Endometrial microvascular endothelial cells (primary cell): Measurements from ENCODE around the gene EN1. TPM values are rescaled to one million over a fixed set of nuclear protein-coding genes. Genes with fewer than 3 reads are reported as not detected.

Experiments
- in situ Hi-C: cut with HindIII; loops from 2 replicates; pipeline ENCODE4 v1.10.0; 2017; ENCODE audit warnings: low sequenced_read_pairs, low pct_unique_long_range_greater_than_20kb; ENCODE audit errors: inconsistent ontology term
- total RNA-seq: library from RNA; depleted of rRNA; stranded (reverse); fragments of >200 nt; gene quantifications from one replicate; pipeline ENCODE4 v1.2.3, GENCODE V29; 2015; ENCODE audit errors: inconsistent ontology term

The EN1 gene
- total RNA-seq, 1 donor from 2014 or later, result not detected

- in situ Hi-C loops, result no loop called here
These were observed 13.6 kb downstream of the EN1 start for GRCh38 chr2:118833716-118834439.

- in situ Hi-C loops, result no loop called here
These were observed 14.4 kb downstream of the EN1 start for GRCh38 chr2:118832791-118833715.

GRCh38 chr2:118832071-118832790 is 15.2 kb downstream of the EN1 start:
- in situ Hi-C loops, result no loop called here

GRCh38 chr2:118830881-118831280 is 16.6 kb downstream of the EN1 start:
- in situ Hi-C loops, result no loop called here

GRCh38 chr2:118830118-118830517 is 17.3 kb downstream of the EN1 start:
- in situ Hi-C loops, result no loop called here

GRCh38 chr2:118826093-118826492 is 21.4 kb downstream of the EN1 start:
- in situ Hi-C loops, result no loop called here

GRCh38 chr2:118823633-118824032 is 23.8 kb downstream of the EN1 start:
- in situ Hi-C loops, result no loop called here

GRCh38 chr2:118822572-118822971 is 24.9 kb downstream of the EN1 start:
- in situ Hi-C loops, result no loop called here

- in situ Hi-C loops, result no loop called here
These were observed 25.4 kb downstream of the EN1 start for GRCh38 chr2:118822015-118822414.

- in situ Hi-C loops, result no loop called here
These were observed 30.0 kb downstream of the EN1 start for GRCh38 chr2:118817469-118817868.

- in situ Hi-C loops, result no loop called here
These were observed 30.8 kb downstream of the EN1 start for GRCh38 chr2:118816669-118817068.

- in situ Hi-C loops, result no loop called here
These were observed 31.7 kb downstream of the EN1 start for GRCh38 chr2:118815731-118816130.

- in situ Hi-C loops, result no loop called here
These were observed 32.1 kb downstream of the EN1 start for GRCh38 chr2:118815314-118815713.

GRCh38 chr2:118814368-118814767 is 33.1 kb downstream of the EN1 start:
- in situ Hi-C loops, result no loop called here

- in situ Hi-C loops, result no loop called here
These were observed 33.7 kb downstream of the EN1 start for GRCh38 chr2:118813601-118814339.

GRCh38 chr2:118813111-118813510 is 34.3 kb downstream of the EN1 start:
- in situ Hi-C loops, result no loop called here

GRCh38 chr2:118812552-118812951 is 34.9 kb downstream of the EN1 start:
- in situ Hi-C loops, result no loop called here

GRCh38 chr2:118811514-118812115 is 35.8 kb downstream of the EN1 start:
- in situ Hi-C loops, result no loop called here
